NCI-H82 (cell line): ENCODE data around the gene BPIFA2.
"Not testable (repeated sequence)": the region's sequence is repeated elsewhere in the genome, so short reads cannot be mapped to it uniquely, and the experiment has no call there.

Source experiments
- DNase-seq: peaks from one replicate; lab custom pipeline; 2025; lab: John Stamatoyannopoulos, UW

BPIFA2 gene

GRCh38 chr20:33167859-33168258 is at the start of gene BPIFA2:
TSS of gene BPIFA2 (plus strand) at chr20:33168159. CDS start at chr20:33169146, 987 bp downstream.
- no peak for DNase-seq

DNA sequence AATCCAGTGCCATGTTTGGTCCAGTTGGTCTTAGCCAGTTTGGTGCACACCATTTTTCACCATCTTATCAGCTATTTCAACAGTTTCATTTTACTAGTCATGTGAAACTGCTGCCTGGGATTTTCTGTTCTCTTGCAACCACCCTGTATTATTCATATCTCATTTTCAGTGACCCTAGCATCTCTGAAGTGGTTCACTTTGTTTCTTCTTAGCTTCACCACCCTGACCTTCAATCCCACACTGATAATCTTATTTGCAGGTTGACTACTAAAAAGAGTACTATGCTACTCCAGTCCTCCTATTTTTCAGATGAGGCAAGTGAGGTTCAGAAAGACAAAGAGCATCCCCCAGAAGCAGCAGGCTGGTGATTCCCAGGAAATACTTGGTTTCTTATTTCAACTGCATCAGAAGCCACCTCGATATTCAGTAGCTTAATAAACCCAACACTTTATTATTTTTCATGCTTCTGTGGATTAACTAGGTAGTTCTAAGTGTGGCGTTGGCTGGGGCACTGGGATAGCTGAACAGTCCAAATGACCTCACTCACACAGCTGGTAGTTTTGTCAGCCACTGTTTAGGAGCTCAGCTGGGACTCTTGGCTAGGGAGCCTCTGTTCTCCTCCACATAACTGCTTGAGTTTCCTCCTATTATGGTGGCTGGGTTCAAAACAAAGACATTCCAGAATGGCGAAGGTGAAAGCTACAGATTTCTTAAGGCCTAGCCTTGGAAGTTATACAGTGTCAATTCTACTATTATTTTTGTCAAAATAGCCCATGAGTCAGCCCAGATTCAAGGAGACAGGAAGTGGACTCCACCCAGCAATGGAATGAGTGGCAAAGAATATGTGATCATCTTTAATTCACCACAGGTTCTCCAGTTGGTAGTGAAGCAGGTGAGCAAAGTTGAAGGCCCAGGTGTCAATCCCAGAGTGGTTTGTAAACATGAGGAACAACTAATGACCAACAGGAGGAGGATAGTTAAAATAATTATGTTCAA is 47.9 kb upstream of the BPIFA2 start:
- no peak for DNase-seq

- DNase-seq = no peak
These were observed 47.0 kb upstream of the BPIFA2 start for GRCh38 chr20:33120934-33121333.

DNA sequence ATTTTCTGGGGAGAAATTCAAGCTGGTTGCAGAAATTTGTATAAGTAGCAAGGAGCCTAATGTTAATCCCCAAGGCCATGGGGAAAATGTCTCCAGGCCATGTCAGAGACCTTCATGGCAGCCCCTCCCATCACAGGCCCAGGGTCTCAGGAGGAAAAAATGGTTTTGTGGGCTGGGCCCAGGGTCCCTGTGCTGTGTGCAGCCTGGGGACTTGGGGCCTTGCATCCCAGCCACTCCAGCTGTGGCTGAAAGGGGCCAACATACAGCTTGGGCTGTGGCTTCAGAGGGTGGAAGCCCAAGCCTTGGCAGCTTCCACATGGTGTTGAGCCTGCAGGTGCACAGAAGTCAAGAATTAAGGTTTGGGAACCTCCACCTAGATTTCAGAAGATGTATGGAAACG is 45.7 kb upstream of the BPIFA2 start:
- DNase-seq = not testable (repeated sequence)

GRCh38 chr20:33124261-33124660 is 43.7 kb upstream of the BPIFA2 start:
- DNase-seq = no peak

- no peak for DNase-seq
These were observed 43.0 kb upstream of the BPIFA2 start for GRCh38 chr20:33124994-33125393.

DNA sequence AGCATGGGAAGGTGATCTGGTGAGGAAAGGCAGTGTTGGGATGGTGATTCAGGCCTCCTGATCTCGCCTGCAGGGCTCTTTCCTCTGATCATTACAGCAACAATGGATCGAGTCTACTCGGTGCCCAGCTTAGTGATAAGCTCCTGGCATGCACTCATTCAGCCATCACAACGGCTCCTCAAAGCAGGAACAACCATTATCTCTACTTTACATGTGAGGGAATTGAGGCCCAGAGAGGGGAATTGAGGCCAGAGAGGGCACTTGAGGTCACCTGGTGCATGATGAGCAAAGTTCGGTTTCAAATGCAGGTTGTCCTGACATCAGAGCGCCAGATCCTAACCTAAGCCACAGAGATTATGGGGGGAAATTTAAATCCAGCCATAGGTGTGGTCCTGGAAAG is 42.0 kb upstream of the BPIFA2 start:
- DNase-seq = no peak

DNA sequence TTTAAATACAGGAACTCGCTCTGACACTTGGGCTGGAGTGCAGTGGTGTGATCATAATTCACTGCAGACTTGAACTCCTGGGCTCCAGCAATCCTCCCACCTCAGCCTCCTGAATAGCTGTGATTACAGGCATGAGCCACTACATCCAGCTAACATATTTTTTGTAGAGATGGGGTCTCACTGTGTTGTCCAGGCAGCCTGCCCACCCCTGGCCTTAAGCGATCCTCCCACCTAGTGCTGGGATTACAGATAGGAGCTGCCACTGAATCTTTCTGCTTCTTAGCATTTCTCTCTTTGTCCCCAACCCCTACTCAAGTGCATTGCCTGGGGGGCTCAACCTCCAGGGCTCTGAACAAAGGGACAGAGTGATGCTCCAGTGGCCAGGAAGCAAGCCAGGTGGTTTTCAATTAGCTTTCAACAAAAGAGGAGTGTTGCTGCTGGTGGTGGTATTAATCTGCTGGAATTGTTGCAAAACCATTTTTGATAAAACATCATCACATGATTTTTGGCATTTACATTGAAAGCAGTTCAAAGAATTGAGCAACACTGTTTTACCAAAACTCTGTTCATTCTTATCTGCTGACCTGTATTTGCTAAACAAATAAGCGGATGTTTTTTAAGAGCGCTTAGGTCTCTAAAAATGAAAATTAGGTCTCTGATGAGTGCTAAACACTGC is 40.4 kb upstream of the BPIFA2 start:
- DNase-seq = no peak

- no peak for DNase-seq
These were observed 37.3 kb upstream of the BPIFA2 start for GRCh38 chr20:33130568-33131061.

GRCh38 chr20:33131949-33132473 is 35.9 kb upstream of the BPIFA2 start:
- DNase-seq = no peak

DNA sequence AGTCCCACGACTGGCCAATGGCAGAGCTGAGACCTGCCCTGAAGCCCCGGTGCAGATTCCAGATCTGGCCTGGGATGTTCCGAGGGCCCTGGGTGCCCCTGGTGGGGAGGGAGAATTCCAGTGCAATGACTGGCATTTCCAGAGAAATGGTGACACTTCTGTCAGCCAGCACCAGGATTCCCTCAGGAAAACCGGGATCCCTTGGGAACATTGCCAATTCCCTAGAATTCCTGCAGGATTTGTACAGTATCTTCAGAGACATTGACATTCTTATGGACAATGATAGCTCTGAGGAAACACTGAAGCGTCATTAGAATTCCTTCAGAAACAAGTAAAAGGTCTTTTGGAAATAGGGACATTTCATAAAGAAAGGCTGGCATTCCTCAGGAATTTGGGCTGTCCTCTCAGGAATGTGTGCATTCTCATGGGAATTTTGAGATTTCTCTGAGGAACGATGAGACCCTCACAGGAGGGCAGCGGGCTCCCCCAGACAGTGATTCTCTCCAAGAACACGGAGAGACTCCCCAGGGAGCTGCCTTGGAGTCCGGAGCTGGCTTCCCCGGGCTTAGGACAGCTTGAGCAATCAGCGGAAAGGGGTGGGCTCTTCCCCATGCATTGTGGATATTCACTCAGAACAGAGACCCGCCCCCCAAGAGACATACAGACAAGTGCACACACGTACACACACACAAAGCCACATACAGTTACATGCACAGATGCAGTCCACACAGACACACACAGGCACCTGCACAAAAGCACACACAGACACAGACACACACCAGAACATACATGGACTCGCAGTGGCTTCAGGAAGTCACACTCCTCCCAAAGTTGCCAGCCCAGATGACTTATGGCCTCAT is 35.2 kb upstream of the BPIFA2 start:
- peak; percentile 59 for DNase-seq

DNA sequence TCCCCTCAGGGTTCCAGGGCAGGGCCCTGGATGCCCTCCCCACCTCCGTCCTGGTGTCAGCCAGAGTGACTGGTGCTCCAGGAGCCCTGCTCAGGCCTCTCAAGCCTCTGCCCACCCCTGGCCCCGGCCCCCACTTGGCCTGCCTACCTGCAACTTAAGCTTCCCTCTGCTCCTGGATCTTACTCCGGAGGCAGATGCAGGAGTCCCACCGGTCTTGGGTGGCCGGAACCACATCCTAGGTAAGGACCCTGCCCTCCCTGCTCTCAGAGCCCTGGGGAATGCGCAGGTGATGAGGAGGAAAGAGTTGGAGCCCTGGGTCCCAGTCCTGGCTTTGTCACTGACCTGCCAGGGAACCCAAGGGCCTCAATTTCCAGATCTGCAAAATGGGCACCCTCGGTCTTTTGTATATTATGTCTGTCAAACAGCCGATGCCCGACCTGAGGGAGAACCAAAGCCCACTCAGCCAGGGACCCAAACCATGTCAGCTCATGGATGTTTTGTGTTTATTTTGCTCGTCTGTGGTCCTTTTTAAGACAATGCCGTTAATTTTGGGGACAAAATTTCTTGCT is 34.5 kb upstream of the BPIFA2 start:
- DNase-seq = no peak

- no peak for DNase-seq
These were observed 30.8 kb upstream of the BPIFA2 start for GRCh38 chr20:33137195-33137594.

DNA sequence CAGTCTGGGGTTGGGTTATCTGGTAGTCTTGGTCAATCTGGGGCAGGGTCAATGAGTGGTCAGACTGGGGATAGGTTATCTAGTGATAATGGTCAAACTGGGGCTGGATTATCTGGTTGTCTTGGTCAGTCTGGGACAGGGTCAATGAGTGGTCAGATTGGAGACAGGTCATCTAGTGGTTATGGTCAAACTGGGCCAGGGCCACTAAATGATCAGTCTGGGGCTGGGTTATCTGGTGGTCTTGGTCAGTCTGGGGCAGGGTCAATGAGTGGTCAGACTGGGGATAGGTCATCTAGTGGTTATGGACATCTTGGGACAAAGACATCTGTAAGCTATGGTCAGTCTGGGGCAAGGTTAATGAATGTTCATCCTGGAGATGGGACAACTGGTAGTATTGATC is 28.5 kb upstream of the BPIFA2 start:
- DNase-seq = no peak

DNA sequence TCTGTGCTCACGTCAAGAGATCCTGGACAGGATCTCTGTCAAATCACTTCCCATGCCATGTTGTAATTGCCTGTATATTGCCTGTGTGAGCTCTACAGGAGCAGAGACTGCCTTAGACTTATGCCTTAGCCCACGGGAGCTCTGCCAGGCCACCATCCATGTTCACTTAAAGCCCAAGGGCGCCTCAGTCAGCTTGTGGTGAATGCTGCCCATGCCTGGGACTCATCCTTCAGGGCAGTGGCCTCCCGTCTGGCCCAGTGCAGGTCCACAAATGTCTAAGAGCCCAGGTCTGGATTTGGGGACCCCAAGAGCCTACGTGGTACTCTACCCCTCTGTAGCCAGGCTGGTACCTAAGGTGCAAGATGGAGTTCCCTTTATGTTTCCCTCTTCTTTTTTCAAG is 22.4 kb upstream of the BPIFA2 start:
- no peak for DNase-seq

- DNase-seq = no peak
These were observed 20.7 kb upstream of the BPIFA2 start for GRCh38 chr20:33147299-33147698.

DNA sequence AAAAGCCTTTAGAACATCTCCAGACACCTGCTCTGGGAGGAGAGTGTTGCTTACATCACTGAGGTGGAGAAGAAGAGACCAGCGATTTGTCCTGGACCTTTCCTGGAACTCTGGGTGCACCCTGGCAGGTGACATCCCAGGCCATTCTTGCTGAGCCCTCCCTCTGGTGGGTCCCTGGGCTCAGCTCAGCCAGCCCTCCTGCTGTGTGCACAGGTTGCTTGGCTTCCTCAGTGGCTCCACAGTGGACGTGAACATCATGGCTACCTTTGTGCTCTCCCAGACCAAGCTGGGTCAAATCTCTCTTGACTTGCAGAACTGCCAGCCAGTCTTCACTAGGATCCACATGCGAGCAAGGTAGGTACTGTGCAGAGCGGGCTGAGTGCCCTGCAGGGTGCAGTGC is 19.9 kb upstream of the BPIFA2 start:
- DNase-seq = no peak

- no peak for DNase-seq
These were observed 13.7 kb upstream of the BPIFA2 start for GRCh38 chr20:33154252-33154651.

DNA sequence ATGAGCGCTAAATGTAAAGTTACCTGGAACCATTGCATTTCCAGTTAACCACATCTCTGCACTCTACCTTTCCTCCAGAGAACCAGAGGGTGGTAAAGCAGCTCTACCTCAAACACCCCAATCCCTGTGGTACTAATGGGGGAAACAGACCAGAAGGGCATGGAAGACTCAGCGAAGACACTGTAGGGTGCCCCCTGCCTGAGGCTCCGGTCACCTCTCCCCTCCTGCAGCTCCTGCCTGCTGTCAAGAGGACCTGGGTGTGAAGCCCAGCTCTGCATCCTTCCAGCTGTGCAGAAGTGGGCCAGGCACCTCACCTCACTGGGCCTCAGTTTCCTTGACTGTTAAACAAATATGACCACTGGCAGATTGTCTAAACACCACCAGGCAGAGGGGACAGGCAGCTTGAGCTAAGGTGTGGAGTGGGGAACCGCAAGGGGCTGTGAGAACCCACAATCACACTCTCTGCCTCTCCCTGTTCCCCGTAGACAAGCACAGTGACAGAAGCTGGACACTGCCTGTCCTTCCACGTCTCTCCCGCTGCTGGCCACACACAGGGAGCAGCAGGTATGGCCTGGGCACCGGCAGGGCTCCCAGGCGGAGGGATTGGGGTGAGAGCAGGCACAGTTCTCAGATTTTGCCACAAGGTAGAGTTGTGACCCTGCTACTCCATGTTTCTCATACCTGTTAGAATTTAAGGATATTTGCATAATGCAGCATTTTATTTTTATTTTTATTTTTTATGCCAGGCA is 9.1 kb upstream of the BPIFA2 start:
- no peak for DNase-seq

DNA sequence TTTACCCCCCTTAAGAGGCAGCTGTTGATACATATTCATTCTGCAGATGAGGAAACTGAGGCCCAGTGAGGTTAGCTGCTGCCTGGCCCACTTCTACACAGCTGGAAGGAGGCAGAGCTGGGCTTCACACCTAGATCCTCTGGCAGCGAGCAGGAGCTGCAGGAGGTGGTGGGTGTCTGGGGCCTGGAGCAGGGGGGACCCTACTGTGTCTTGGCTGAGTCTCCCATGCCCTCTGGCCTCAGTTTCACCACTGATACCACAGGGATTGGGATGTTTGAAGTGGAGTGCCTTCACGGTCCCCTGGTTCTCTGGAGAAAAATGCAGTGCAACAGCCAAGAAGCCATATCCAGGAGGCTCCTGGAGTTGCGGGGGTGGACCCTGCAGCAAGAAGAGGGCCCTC is 8.2 kb upstream of the BPIFA2 start:
- no peak for DNase-seq

- no peak for DNase-seq
These were observed 7.3 kb upstream of the BPIFA2 start for GRCh38 chr20:33160681-33161080.
